SK-N-SH treated with all-trans-retinoic acid at 6 μM for 48 hours (cell line): Measurements from ENCODE around the gene TSPO.

Experiments
- ARNTL ChIP-seq: fragments of 450-650 bp; formaldehyde crosslinking; IDR thresholded peaks from 2 replicates; pipeline ENCODE4 v1.5.0; 2020; ENCODE audit warnings: low read depth, mild to moderate bottlenecking, moderate library complexity, borderline replicate concordance
- ISL1 ChIP-seq: fragments of 250-450 bp; sonication (Bioruptor Pico); IDR thresholded peaks from 2 replicates; pipeline ENCODE4 v2.1.2; 2022; ENCODE audit warnings: mild to moderate bottlenecking, moderate library complexity
- OSR1 ChIP-seq: fragments of 250-450 bp; sonication (Bioruptor Pico); IDR thresholded peaks from 2 replicates; pipeline ENCODE4 v1.8.0; 2022; ENCODE audit warnings: moderate library complexity, mild to moderate bottlenecking, inconsistent platforms
- RARB ChIP-seq: fragments of 250-450 bp; sonication (Bioruptor Pico); IDR thresholded peaks from 2 replicates; pipeline ENCODE4 v1.8.0; 2021; ENCODE audit warnings: mild to moderate bottlenecking, moderate library complexity
- TOX ChIP-seq: fragments of 250-450 bp; sonication (Bioruptor Pico); IDR thresholded peaks from 2 replicates; pipeline ENCODE4 v1.8.0; 2021; ENCODE audit warnings: mild to moderate bottlenecking, moderate library complexity, borderline replicate concordance
- ZFP30 ChIP-seq: fragments of 450-650 bp; formaldehyde crosslinking; IDR thresholded peaks from 2 replicates; pipeline ENCODE4 v1.5.0; 2022; ENCODE audit warnings: mild to moderate bottlenecking, moderate library complexity
- TF ChIP-seq, protein P1 (sequence below): fragments of 250-450 bp; sonication (Bioruptor Pico); IDR thresholded peaks from 2 replicates; pipeline ENCODE4 v1.5.1; 2021; ENCODE audit warnings: mild to moderate bottlenecking, moderate library complexity
- TF ChIP-seq, protein P2 (sequence below): fragments of 250-450 bp; sonication (Bioruptor Pico); IDR thresholded peaks from 2 replicates; pipeline ENCODE4 v1.8.0; 2020; ENCODE audit warnings: mild to moderate bottlenecking, moderate library complexity, borderline replicate concordance
- TF ChIP-seq, protein P3 (sequence below): fragments of 250-450 bp; sonication (Bioruptor Pico); IDR thresholded peaks from 2 replicates; pipeline ENCODE4 v1.5.1; 2020; ENCODE audit warnings: low read depth, mild to moderate bottlenecking, moderate library complexity

DNA sequence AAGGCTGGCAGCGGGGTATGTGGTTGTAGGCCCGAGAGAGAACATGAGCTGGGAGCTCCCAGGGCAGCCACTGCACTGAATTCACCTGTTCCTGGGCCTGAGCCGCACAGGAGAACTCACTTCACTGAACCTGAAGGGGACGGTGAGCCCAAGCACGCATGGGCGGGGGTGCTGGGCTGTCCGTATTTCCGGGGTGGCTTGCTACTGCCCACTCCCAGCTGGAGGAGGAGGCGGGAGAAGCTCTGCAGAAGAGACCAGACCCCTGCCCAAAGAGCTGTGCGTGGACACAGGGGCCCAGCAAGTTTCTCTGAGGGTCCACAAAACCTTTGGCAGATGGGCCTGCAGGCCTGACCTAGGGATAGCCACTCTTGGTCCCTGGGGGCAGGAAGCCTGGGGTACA, 30.8 kb downstream of the TSPO start:
- TF ChIP-seq ARNTL (CRISPR knock-in tag) (no peak), TOX (CRISPR knock-in tag) (no peak), RARB (CRISPR knock-in tag) (no peak), ISL1 (CRISPR knock-in tag) (no peak), OSR1 (no peak), ZFP30 (CRISPR knock-in tag) (no peak)
- TF ChIP-seq, protein P1, sequence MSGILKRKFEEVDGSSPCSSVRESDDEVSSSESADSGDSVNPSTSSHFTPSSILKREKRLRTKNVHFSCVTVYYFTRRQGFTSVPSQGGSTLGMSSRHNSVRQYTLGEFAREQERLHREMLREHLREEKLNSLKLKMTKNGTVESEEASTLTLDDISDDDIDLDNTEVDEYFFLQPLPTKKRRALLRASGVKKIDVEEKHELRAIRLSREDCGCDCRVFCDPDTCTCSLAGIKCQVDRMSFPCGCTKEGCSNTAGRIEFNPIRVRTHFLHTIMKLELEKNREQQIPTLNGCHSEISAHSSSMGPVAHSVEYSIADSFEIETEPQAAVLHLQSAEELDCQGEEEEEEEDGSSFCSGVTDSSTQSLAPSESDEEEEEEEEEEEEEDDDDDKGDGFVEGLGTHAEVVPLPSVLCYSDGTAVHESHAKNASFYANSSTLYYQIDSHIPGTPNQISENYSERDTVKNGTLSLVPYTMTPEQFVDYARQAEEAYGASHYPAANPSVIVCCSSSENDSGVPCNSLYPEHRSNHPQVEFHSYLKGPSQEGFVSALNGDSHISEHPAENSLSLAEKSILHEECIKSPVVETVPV (CRISPR knock-in tag), result no peak
- TF ChIP-seq, protein P2, sequence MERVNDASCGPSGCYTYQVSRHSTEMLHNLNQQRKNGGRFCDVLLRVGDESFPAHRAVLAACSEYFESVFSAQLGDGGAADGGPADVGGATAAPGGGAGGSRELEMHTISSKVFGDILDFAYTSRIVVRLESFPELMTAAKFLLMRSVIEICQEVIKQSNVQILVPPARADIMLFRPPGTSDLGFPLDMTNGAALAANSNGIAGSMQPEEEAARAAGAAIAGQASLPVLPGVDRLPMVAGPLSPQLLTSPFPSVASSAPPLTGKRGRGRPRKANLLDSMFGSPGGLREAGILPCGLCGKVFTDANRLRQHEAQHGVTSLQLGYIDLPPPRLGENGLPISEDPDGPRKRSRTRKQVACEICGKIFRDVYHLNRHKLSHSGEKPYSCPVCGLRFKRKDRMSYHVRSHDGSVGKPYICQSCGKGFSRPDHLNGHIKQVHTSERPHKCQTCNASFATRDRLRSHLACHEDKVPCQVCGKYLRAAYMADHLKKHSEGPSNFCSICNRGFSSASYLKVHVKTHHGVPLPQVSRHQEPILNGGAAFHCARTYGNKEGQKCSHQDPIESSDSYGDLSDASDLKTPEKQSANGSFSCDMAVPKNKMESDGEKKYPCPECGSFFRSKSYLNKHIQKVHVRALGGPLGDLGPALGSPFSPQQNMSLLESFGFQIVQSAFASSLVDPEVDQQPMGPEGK (CRISPR knock-in tag), result no peak
- TF ChIP-seq, protein P3, sequence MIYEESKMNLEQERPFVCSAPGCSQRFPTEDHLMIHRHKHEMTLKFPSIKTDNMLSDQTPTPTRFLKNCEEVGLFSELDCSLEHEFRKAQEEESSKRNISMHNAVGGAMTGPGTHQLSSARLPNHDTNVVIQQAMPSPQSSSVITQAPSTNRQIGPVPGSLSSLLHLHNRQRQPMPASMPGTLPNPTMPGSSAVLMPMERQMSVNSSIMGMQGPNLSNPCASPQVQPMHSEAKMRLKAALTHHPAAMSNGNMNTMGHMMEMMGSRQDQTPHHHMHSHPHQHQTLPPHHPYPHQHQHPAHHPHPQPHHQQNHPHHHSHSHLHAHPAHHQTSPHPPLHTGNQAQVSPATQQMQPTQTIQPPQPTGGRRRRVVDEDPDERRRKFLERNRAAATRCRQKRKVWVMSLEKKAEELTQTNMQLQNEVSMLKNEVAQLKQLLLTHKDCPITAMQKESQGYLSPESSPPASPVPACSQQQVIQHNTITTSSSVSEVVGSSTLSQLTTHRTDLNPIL (CRISPR knock-in tag), result no peak
